A549 treated with dexamethasone at 1 μM for 4 hours (cell line): ENCODE results near the gene RAB10. TPM values are rescaled to one million over a fixed set of nuclear protein-coding genes. Genes with fewer than 3 reads are reported as not detected.

Experiments
- total RNA-seq: library from RNA; stranded (reverse); fragments of 200-300 nt; extraction: Qiagen RNA extraction; gene quantifications from 5 replicates; pipeline ENCODE4 v1.2.3, GENCODE V29; 2022

The RAB10 gene
- total RNA-seq: 270 to 306 TPM (median 281 TPM) in 5 replicates

GRCh38 chr2:26033818-26034636 lies at the start of gene RAB10:
TSS of gene RAB10 (plus strand) at chr2:26034084. CDS start at chr2:26034609, 525 bp downstream.

GRCh38 chr2:26172871-26173775 lies 139.2 kb downstream of the RAB10 start, which contains the start of gene GAREM2:
TSS of gene GAREM2 (plus strand) at chr2:26173088. CDS start at chr2:26173221, 133 bp downstream.

Other genes with a start within 250 kb of the RAB10 start
- 10.8 to 19.3 TPM (median 16.7 TPM) in 5 replicates for gene ASXL2, start 155.6 kb upstream of the RAB10 start, total RNA-seq
- 35.0 to 46.5 TPM (median 44.2 TPM) in 5 replicates for gene KIF3C, start 51.6 kb upstream of the RAB10 start, total RNA-seq
- 4.4 to 8.7 TPM (median 7.2 TPM) in 5 replicates for gene GAREM2, start 139.0 kb downstream of the RAB10 start, total RNA-seq
- 128 to 137 TPM (median 133 TPM) in 5 replicates for gene HADHA, start 210.5 kb downstream of the RAB10 start, total RNA-seq
- gene HADHB, start 210.9 kb downstream of the RAB10 start, total RNA-seq: 87.3 to 100 TPM (median 98.9 TPM) in 5 replicates